H9 (cell line): ENCODE measurements around the gene ZNF865. TPM values are rescaled to one million over a fixed set of nuclear protein-coding genes. Genes with fewer than 3 reads are reported as not detected.

Experiments
- DNase-seq: peaks from one replicate; pipeline ENCODE4 v3.0.0-alpha.2; 2017
- H2AFZ ChIP-seq: one replicate; pipeline ENCODE4 v1.6.1; 2013; ENCODE audit warnings: mild to moderate bottlenecking, low read length, control low read depth, moderate library complexity
- H2AK5ac ChIP-seq: 2 replicates; pipeline ENCODE4 v1.6.1; 2013; ENCODE audit warnings: low read length, control low read depth, mixed read lengths; ENCODE audit not compliant: insufficient read length
- H2BK120ac ChIP-seq: one replicate; pipeline ENCODE4 v1.6.1; 2013; ENCODE audit warnings: low read depth, mild to moderate bottlenecking, low read length, control low read depth, inconsistent platforms; ENCODE audit not compliant: poor library complexity, severe bottlenecking
- H2BK12ac ChIP-seq: 2 replicates; pipeline ENCODE4 v1.6.1; 2013; ENCODE audit warnings: low read length, control low read depth, mixed read lengths, low read depth; ENCODE audit not compliant: insufficient read length
- H2BK15ac ChIP-seq: 2 replicates; pipeline ENCODE4 v1.6.1; 2013; ENCODE audit warnings: low read depth, low read length, control low read depth
- H2BK20ac ChIP-seq: one replicate; pipeline ENCODE4 v1.6.1; 2013; ENCODE audit warnings: low read depth, mild to moderate bottlenecking, low read length, control low read depth, inconsistent platforms; ENCODE audit not compliant: poor library complexity, severe bottlenecking
- H2BK5ac ChIP-seq: 2 replicates; pipeline ENCODE4 v1.6.1; 2013; ENCODE audit warnings: low read length, control low read depth, mixed read lengths; ENCODE audit not compliant: insufficient read length
- H3K14ac ChIP-seq: 2 replicates; pipeline ENCODE4 v1.6.1; 2013; ENCODE audit warnings: low read length, control low read depth; ENCODE audit not compliant: insufficient read depth
- H3K18ac ChIP-seq: 2 replicates; pipeline ENCODE4 v1.6.1; 2013; ENCODE audit warnings: low read depth, mild to moderate bottlenecking, mixed read lengths, low read length, control low read depth; ENCODE audit not compliant: insufficient read length
- H3K23ac ChIP-seq: 2 replicates; pipeline ENCODE4 v1.6.1; 2013; ENCODE audit warnings: low read length, control low read depth, mixed read lengths, low read depth; ENCODE audit not compliant: insufficient read length
- H3K23me2 ChIP-seq: 2 replicates; pipeline ENCODE4 v1.6.1; 2013; ENCODE audit warnings: low read depth, mild to moderate bottlenecking, mixed read lengths, low read length, control low read depth; ENCODE audit not compliant: insufficient read length, poor library complexity, severe bottlenecking
- H3K27ac ChIP-seq: 2 replicates; pipeline ENCODE4 v1.5.1; 2013; ENCODE audit warnings: low read length, control low read depth, mixed read lengths, low read depth; ENCODE audit not compliant: insufficient read length
- H3K27me3 ChIP-seq: 2 replicates; pipeline ENCODE4 v1.6.1; 2013; ENCODE audit warnings: low read length, control low read depth, inconsistent platforms; ENCODE audit not compliant: insufficient read depth
- H3K4ac ChIP-seq: 2 replicates; pipeline ENCODE4 v1.6.1; 2013; ENCODE audit warnings: low read depth, mild to moderate bottlenecking, control low read depth, inconsistent platforms, low read length, moderate library complexity
- H3K4me1 ChIP-seq: 2 replicates; pipeline ENCODE4 v1.6.1; 2013; ENCODE audit warnings: low read length, control low read depth, inconsistent platforms; ENCODE audit not compliant: insufficient read depth
- H3K4me2 ChIP-seq: 2 replicates; pipeline ENCODE4 v1.6.1; 2013; ENCODE audit warnings: low read length, control low read depth, mixed read lengths; ENCODE audit not compliant: insufficient read length, insufficient read depth
- H3K56ac ChIP-seq: 2 replicates; pipeline ENCODE4 v1.6.1; 2013; ENCODE audit warnings: low read depth, mild to moderate bottlenecking, mixed read lengths, low read length, control low read depth; ENCODE audit not compliant: insufficient read length
- H3K79me1 ChIP-seq: 2 replicates; pipeline ENCODE4 v1.6.1; 2013; ENCODE audit warnings: low read depth, mild to moderate bottlenecking, moderate library complexity, low read length, control low read depth, inconsistent platforms; ENCODE audit not compliant: insufficient read depth, poor library complexity, severe bottlenecking
- H3K79me2 ChIP-seq: 2 replicates; pipeline ENCODE4 v1.6.1; 2013; ENCODE audit warnings: low read length, control low read depth, inconsistent platforms; ENCODE audit not compliant: insufficient read depth
- H3K9ac ChIP-seq: 2 replicates; pipeline ENCODE4 v1.6.1; 2013; ENCODE audit warnings: low read length, control low read depth, mixed read lengths; ENCODE audit not compliant: insufficient read length; ENCODE audit errors: extremely low read depth
- H3K9me3 ChIP-seq: one replicate; pipeline ENCODE4 v1.6.1; 2013; ENCODE audit warnings: low read depth, low read length, inconsistent platforms; ENCODE audit not compliant: control insufficient read depth
- H3T11ph ChIP-seq: one replicate; pipeline ENCODE4 v1.6.1; 2013; ENCODE audit warnings: mild to moderate bottlenecking, low read length, control low read depth, inconsistent platforms
- H4K20me1 ChIP-seq: one replicate; pipeline ENCODE4 v1.6.1; 2013; ENCODE audit not compliant: control insufficient read depth, insufficient read length, insufficient read depth
- H4K5ac ChIP-seq: 2 replicates; pipeline ENCODE4 v1.6.1; 2013; ENCODE audit warnings: low read depth, mild to moderate bottlenecking, mixed read lengths, low read length, control low read depth; ENCODE audit not compliant: insufficient read length
- H4K8ac ChIP-seq: replicated peaks from 2 replicates; pipeline ENCODE4 v1.6.1; 2013; ENCODE audit warnings: low read length, control low read depth, mixed read lengths, low read depth; ENCODE audit not compliant: insufficient read length
- H4K91ac ChIP-seq: 2 replicates; pipeline ENCODE4 v1.6.1; 2013; ENCODE audit warnings: low read depth, mild to moderate bottlenecking, moderate library complexity, mixed read lengths, low read length, control low read depth; ENCODE audit not compliant: insufficient read length
- H3K27ac Mint-ChIP-seq, 3 experiments: 2 replicates in 2 of 3; 3 replicates in 1 of 3; pipeline ENCODE4 v1.8.0; 2020 to 2021; ENCODE audit warnings: mixed read lengths in 3 of 3, mild to moderate bottlenecking in 1 of 3, moderate library complexity in 1 of 3
- H3K27me3 Mint-ChIP-seq: 2 replicates; pipeline ENCODE4 v1.8.0; 2021; ENCODE audit warnings: low read depth, mild to moderate bottlenecking, moderate library complexity, mixed read lengths
- H3K36me3 Mint-ChIP-seq, 3 experiments: 2 replicates in 2 of 3; 3 replicates in 1 of 3; pipeline ENCODE4 v1.8.0; 2020 to 2021; ENCODE audit warnings: low read depth in 3 of 3, mixed read lengths in 3 of 3; ENCODE audit not compliant: insufficient read depth in 1 of 3
- H3K4me1 Mint-ChIP-seq, 2 experiments: 2 replicates each; pipeline ENCODE4 v1.8.0; 2020; ENCODE audit warnings: mixed read lengths in 2 of 2
- H3K4me3 Mint-ChIP-seq, 2 experiments: 2 replicates in 1 of 2; 3 replicates in 1 of 2; pipeline ENCODE4 v1.8.0; 2020 to 2021; ENCODE audit warnings: mild to moderate bottlenecking in 2 of 2, mixed read lengths in 2 of 2, moderate library complexity in 1 of 2
- H3K9me3 Mint-ChIP-seq, 2 experiments: 2 replicates in 1 of 2; 3 replicates in 1 of 2; pipeline ENCODE4 v1.8.0; 2020; ENCODE audit warnings: mild to moderate bottlenecking in 2 of 2, mixed read lengths in 2 of 2, moderate library complexity in 1 of 2
- CTCF ChIP-seq: fragments of 200-600 bp; sonication (generic); conservative IDR thresholded peaks from 3 replicates; pipeline ENCODE4 v1.8.0; 2021; ENCODE audit warnings: antibody characterized with exemption, mild to moderate bottlenecking
- WGBS: extraction: QIAGEN DNeasy Blood & Tissue Kit; methylation state at CpG from one replicate; pipeline ENCODE4 v1.1.7; 2013; ENCODE audit warnings: missing lambda C conversion rate, low lambda C conversion rate, mixed read lengths; ENCODE audit not compliant: insufficient read length; ENCODE audit errors: extremely low coverage; 5-methylcytosine and 5-hydroxymethylcytosine counted together
- total RNA-seq: library from RNA; stranded (reverse); gene quantifications from 2 replicates; pipeline ENCODE4 v1.2.1, GENCODE V29; 2021

The ZNF865 gene
- total RNA-seq, 1 experiment from 2014 or later, result 14.3 TPM

GRCh38 chr19:55611983-55612645, 6.7 kb downstream of the ZNF865 start:
- Histone ChIP-seq H3K79me1 (no peaks in the 10 kb centered on the region), H3K9me3 (no peaks in the 10 kb centered on the region), H2BK15ac (no peak overlapping the region), H3K4me1 (no peaks in the 10 kb centered on the region), H3K56ac (no peak overlapping the region), H3K27me3 (no peaks in the 10 kb centered on the region), H4K5ac (no peak overlapping the region), H2BK120ac (no peak overlapping the region), H2AK5ac (no peak overlapping the region), H3K4me2 (no peak overlapping the region), H3T11ph (no peak overlapping the region), H3K9ac (no peak overlapping the region), H3K79me2 (0 out of 2 replicates have a peak, but pooled peaks cover 1% of the 10 kb centered on the region), H4K91ac (no peak overlapping the region), H4K8ac (no peak overlapping the region), H2BK20ac (no peak overlapping the region), H3K23me2 (no peaks in the 10 kb centered on the region), H4K20me1 (no peaks in the 10 kb centered on the region), H2BK5ac (no peak overlapping the region), H2AFZ (no peak overlapping the region), H3K27ac (no peak overlapping the region), H2BK12ac (no peak overlapping the region), H3K4ac (no peak overlapping the region), H3K23ac (no peak overlapping the region), H3K18ac (no peak overlapping the region), H3K14ac (no peak overlapping the region)
- no peaks in the 10 kb centered on the region for H3K9me3 Mint-ChIP-seq
- no CpG with 5 or more reads among the region's 3 CpGs for WGBS
- H3K36me3 Mint-ChIP-seq, result peaks cover 14 to 40% (median 37%) of the 10 kb centered on the region in 3 experiments
- no peak for TF ChIP-seq CTCF
- no peaks in the 10 kb centered on the region for H3K27me3 Mint-ChIP-seq
- H3K4me3 Mint-ChIP-seq, result no peak overlapping the region
- no peak for DNase-seq
- H3K27ac Mint-ChIP-seq, result no peak overlapping the region
- peaks cover under 1 to 4% of the 10 kb centered on the region in 2 experiments; a peak in 1 of 4 replicates for H3K4me1 Mint-ChIP-seq
